ENCODE data around the gene WSCD2.

DNA sequence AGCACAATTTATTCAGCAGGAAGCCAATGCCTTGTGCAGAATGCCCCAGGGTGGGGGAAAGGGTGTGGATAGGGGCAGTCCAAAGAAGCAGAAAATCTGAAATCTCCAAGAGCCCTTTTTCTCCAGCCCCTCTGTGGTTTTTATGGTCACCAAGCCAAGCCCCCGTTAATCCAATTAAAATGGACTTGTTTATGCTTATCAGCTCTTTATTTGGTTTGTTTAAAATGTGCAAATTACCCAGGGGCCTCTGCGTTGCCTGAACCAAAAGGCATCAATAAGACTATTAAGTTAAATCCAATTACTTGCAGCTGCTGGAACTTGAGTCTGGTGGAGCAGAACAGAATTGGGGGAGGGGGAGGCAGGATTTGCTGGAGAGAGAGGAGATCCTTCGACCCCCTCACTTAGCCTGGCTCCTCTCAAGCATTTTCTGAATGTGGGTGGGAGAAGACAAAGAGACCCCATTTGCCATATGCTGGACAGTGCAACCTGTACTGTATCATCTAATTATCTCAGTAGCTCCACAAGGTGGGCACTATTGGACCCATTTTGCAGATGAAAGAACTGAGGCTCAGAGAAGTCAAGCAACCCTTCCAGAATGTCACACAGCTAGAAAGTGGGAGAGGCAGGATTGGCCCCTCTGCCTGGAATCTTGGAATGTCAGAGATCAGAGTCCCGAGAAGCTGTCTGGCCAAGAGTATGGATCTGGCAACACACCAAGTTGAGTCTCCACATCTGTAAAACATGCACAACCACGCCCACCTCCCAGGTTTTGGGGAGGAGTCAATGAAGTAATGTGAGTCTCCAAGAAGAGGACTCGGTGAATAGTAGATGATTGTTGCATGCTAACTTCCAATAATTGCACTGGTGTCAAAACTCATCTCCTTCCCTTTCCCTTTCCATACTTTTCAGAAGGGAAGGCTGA, 143.1 kb downstream of the WSCD2 start:
- no peak for TF ChIP-seq POLR2A (IDR thresholded peaks at IDR 0.05; ENCODE audit: low read depth, low read length)
- no peak for TF ChIP-seq FOS (IDR thresholded peaks at IDR 0.05; ENCODE audit: borderline replicate concordance, insufficient read depth, low read length)
- no peak for TF ChIP-seq CTCF (IDR thresholded peaks at IDR 0.05; ENCODE audit: extremely low read depth in 1 of 2, insufficient read depth in 1 of 2, low read depth in 1 of 2, low read length in 2 of 2)
- TF ChIP-seq, protein P1, sequence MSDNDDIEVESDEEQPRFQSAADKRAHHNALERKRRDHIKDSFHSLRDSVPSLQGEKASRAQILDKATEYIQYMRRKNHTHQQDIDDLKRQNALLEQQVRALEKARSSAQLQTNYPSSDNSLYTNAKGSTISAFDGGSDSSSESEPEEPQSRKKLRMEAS (IDR thresholded peaks at IDR 0.05; ENCODE audit: insufficient read depth, insufficient read length): no peak
- no peak for TF ChIP-seq MYC (IDR thresholded peaks at IDR 0.05; ENCODE audit: low read depth, low read length)
